HL-60 (cell line): ENCODE measurements around the gene AKT3.

Source experiments
- CTCF ChIP-seq: IDR thresholded peaks from one replicate; pipeline ENCODE4 v1.5.1; 2011; ENCODE audit warnings: low read length, control low read depth, inconsistent platforms; ENCODE audit not compliant: insufficient read depth
- POLR2AphosphoS5 ChIP-seq: IDR thresholded peaks from 2 replicates; pipeline ENCODE4 v1.6.1; 2012; ENCODE audit warnings: low read depth
- REST ChIP-seq: IDR thresholded peaks from 2 replicates; pipeline ENCODE4 v1.6.1; 2012; ENCODE audit warnings: low read depth; ENCODE audit not compliant: insufficient replicate concordance
- SPI1 ChIP-seq: IDR thresholded peaks from 2 replicates; pipeline ENCODE4 v1.6.1; 2012; ENCODE audit warnings: low read depth, mild to moderate bottlenecking, borderline replicate concordance

- TF ChIP-seq CTCF (no peak), REST (no peak), POLR2AphosphoS5 (no peak), SPI1 (no peak)
These were observed 392.6 kb downstream of the AKT3 start for GRCh38 chr1:243457363-243457982.
